HG03025 (cell line): ENCODE data around the gene PIGR.
"Not testable (repeated sequence)": the region's sequence is repeated elsewhere in the genome, so short reads cannot be mapped to it uniquely, and the experiment has no call there.

Source experiments
- ATAC-seq: cut with Tn5 transposase; IDR thresholded peaks from one replicate; pipeline ENCODE4 v1.9.1; 2021; ENCODE audit warnings: mild to moderate bottlenecking, moderate library complexity; ENCODE audit not compliant: unreplicated experiment, low FRiP score

The PIGR gene

GRCh38 chr1:206939131-206939530 is 7.1 kb downstream of the PIGR start:
- ATAC-seq, result no peak

GRCh38 chr1:206937425-206937824 is 8.8 kb downstream of the PIGR start:
- no peak for ATAC-seq

GRCh38 chr1:206935491-206936067 is 10.7 kb downstream of the PIGR start:
- ATAC-seq, result no peak

GRCh38 chr1:206933333-206933945 is 12.8 kb downstream of the PIGR start:
- ATAC-seq, result no peak

- ATAC-seq, result no peak
These were observed 14.1 kb downstream of the PIGR start for GRCh38 chr1:206932177-206932576.

GRCh38 chr1:206931709-206932108 is 14.6 kb downstream of the PIGR start:
- ATAC-seq, result no peak

- peak; percentile 75 for ATAC-seq
These were observed 16.0 kb downstream of the PIGR start for GRCh38 chr1:206930210-206930798.

- no peak for ATAC-seq
These were observed 16.7 kb downstream of the PIGR start for GRCh38 chr1:206929524-206929923.

GRCh38 chr1:206926286-206926685 is 20.0 kb downstream of the PIGR start:
- ATAC-seq, result no peak

GRCh38 chr1:206925106-206925736 is 21.0 kb downstream of the PIGR start:
- ATAC-seq, result peak; percentile 45

GRCh38 chr1:206924592-206925105 is 21.6 kb downstream of the PIGR start:
- ATAC-seq, result no peak

GRCh38 chr1:206923961-206924557 is 22.2 kb downstream of the PIGR start:
- ATAC-seq, result not testable (repeated sequence)

- peak; percentile 51 for ATAC-seq
These were observed 23.0 kb downstream of the PIGR start for GRCh38 chr1:206923009-206923960.

- ATAC-seq, result no peak
These were observed 23.7 kb downstream of the PIGR start for GRCh38 chr1:206922524-206922923.

GRCh38 chr1:206921772-206922265 is 24.4 kb downstream of the PIGR start, which contains the start of gene FCMR:
TSS of gene FCMR (minus strand) at chr1:206921941. CDS start at chr1:206921854, 87 bp downstream.
- no peak for ATAC-seq

- ATAC-seq, result no peak
These were observed 28.2 kb downstream of the PIGR start for GRCh38 chr1:206918076-206918475.

GRCh38 chr1:206916000-206916709 is 30.1 kb downstream of the PIGR start:
- no peak for ATAC-seq

GRCh38 chr1:206915030-206915735 is 31.1 kb downstream of the PIGR start:
- ATAC-seq, result no peak
